ENCODE data around the gene FN3K. TPM values are rescaled to one million over a fixed set of nuclear protein-coding genes. Genes with fewer than 3 reads are reported as not detected.

The FN3K gene
- total RNA-seq, 1 donor from 2014 or later: 2.7 TPM

DNA sequence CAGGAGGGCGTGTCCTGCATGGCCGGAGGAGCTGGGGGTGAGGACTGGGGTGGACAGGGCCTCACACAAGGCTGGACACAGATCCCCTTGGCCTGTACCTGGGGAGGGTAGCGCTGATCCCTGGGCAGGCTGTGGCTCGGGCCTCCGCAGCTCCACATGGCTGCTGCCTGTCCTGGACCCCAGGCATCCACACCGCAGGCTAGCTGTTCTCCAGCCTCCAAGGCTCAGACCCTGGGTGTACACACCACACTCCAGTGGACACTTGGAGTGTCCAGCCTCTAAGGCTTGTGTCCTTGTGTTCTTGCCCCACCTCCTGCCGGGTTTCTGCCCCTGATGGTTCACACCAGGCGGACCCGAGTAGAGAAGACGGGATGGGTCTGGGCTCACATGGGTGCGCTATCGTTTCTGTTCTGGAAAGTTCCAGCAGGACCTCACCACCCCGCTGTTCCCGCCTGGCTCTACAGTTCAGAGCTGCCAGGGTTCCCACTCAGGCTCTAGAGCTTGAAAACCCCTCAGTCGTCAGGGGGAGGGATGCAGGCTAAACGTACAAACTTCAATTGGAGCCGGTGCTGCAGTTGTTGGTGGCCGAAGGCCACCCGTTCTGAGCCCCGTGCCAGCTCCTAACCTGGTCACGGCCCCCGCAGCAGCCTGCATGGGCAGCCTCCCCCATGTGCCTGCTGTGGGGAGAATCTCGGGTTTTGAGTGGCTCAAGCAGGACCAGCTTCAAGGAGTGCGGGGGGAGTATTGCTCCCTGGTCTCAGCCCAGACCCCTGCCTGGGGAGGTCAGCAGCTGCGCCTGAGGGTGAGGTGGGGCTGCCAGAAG is 25.5 kb upstream of the FN3K start:
- DNase-seq (ENCODE audit: low spot score): no peak
- no peak overlapping the region for H3K4me3 Mint-ChIP-seq
- H3K36me3 Mint-ChIP-seq (ENCODE audit: low read depth): no peaks in the 10 kb centered on the region
- H3K27me3 Mint-ChIP-seq (ENCODE audit: insufficient read depth): no peaks in the 10 kb centered on the region
- H3K4me1 Mint-ChIP-seq (ENCODE audit: low read depth): no peaks in the 10 kb centered on the region
- H3K27ac Mint-ChIP-seq: no peak overlapping the region
- intact Hi-C loops (cut with micrococcal nuclease): no loop called here
- no peaks in the 10 kb centered on the region for H3K9me3 Mint-ChIP-seq

DNA sequence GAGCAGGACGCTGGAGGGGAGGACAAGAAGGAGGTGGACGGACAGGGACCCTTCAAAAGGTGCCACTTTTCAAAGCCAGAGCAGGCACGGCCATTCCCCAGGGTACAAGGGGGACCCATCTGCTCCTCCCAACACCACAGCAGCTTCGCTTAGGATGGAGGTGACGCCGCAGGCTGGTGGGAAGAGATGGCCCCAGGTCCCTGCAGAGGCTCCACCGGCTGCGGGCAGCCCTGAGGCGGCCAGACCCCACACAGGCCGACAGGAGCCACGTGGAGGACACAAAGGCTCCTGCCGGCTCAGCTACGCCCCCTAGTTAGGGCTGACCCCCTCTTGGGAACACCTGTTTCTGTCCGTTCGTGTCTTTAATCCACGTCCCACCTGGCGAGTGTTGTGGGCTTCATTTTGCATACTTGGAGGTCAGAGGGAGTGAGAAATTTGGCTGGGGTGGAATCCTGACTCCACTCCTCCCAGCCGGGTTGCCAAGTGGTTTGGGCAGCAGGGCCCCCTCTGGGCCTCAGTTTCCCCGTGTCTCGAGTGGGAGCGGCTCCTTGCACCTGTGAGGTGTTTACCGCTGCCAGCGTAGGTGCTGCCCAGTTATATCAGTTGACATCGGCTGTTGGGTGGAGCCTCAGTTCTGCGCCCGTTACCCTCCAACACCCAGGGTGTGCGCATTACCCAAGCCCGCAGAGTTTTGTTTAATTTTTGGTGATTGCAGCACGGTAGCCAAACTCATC is 24.7 kb upstream of the FN3K start:
- no peak for DNase-seq (ENCODE audit: low spot score)
- no peaks in the 10 kb centered on the region for H3K27me3 Mint-ChIP-seq (ENCODE audit: insufficient read depth)
- no peak overlapping the region for H3K4me3 Mint-ChIP-seq
- no peaks in the 10 kb centered on the region for H3K9me3 Mint-ChIP-seq
- peaks cover 1% of the 10 kb centered on the region for H3K4me1 Mint-ChIP-seq (ENCODE audit: low read depth)
- no peaks in the 10 kb centered on the region for H3K36me3 Mint-ChIP-seq (ENCODE audit: low read depth)
- intact Hi-C loops (cut with micrococcal nuclease): no loop called here
- H3K27ac Mint-ChIP-seq: no peak overlapping the region

DNA sequence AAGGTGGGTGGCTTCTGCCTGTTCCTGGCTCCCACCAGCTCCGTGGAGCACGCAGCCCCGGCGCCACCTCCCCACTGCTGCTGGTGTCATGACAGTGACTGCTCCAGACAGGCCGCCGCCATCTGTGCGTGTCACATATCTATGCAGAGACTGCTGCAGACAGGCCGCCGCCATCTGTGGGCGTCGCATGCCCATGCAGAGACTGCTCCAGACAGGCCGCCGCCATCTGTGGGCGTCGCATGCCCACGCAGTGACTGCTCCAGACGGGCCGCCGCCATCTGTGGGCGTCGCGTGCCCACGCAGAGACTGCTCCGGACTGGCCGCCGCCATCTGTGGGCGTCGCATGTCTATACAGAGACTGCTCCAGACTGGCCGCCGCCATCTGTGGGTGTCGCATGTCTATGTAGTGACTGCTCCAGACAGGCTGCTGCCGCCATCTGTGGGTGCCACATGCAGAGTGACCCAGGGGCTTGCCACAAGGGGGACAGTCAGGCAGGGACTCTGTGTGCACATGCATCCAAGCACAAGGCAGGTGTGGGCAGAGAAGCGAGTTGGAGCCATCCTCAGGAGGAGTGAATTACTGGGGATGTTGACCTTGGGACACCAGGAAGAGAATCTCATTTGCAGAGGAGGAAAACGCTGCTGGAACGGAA is 22.2 kb upstream of the FN3K start:
- Mint-ChIP-seq H3K4me3 (no peak overlapping the region), H3K9me3 (no peaks in the 10 kb centered on the region), H3K27me3 (ENCODE audit: insufficient read depth) (no peaks in the 10 kb centered on the region), H3K36me3 (ENCODE audit: low read depth) (peaks cover 6% of the 10 kb centered on the region), H3K4me1 (ENCODE audit: low read depth) (peaks cover 17% of the 10 kb centered on the region), H3K27ac (no peak overlapping the region)
- DNase-seq (ENCODE audit: low spot score): no peak
- intact Hi-C loops (cut with micrococcal nuclease): no loop called here

DNA sequence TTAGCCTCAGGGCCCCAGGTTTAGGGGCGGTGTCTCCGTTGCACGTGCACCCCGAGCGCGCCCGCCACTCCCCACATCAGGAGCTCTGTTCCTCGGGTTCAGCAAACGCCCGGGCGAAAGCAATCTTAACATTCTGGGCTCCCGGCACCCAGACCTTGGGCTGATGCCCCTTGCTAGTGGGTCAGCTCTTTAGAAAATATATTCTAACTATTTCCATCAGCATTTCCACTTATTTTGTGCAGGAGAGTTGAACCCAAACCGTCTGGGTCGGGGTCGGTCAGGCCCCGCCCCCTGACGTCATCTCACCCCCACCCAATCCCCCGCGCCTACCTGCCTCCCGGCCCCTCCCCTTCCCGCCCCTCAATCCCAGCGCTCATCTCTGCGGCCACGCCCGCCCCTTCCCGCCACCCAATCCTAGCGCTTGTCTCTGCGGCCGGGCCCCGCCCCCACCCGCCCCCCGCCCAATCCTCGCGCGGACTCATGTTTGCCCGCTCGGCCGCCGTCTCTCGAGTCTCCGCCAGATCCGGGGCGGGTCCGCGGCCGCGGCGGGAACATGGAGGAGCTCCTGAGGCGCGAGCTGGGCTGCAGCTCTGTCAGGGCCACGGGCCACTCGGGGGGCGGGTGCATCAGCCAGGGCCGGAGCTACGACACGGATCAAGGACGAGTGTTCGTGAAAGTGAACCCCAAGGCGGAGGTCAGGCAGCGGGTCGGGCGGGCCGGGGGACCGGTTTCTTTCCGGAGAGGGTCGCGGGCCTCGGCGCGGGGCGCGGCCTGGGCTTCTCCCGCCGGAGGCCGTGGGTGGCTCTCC is 19.0 kb upstream of the FN3K start, which contains the start of gene FN3KRP:
TSS of gene FN3KRP (plus strand) at position 504 of the 808 bp plus-strand sequence. CDS start at position 554, 50 bp downstream.
- no peaks in the 10 kb centered on the region for H3K27me3 Mint-ChIP-seq (ENCODE audit: insufficient read depth)
- peak within 1 kb of the TSS; percentile 93 for H3K4me3 Mint-ChIP-seq
- peaks cover 18% of the 10 kb centered on the region for H3K4me1 Mint-ChIP-seq (ENCODE audit: low read depth)
- H3K36me3 Mint-ChIP-seq (ENCODE audit: low read depth): peaks cover 10% of the 10 kb centered on the region
- H3K27ac Mint-ChIP-seq: peak within 1 kb of the TSS; percentile 86
- intact Hi-C loops (cut with micrococcal nuclease): loop anchor here (1.0 to 5.0 kb wide), 7 partner anchors 18 to 694 kb away; partner anchors contain the start of genes CENPX, FN3K, LRRC45 and RAB40B
- DNase-seq (ENCODE audit: low spot score): peak; percentile 85
- H3K9me3 Mint-ChIP-seq: no peaks in the 10 kb centered on the region

- Mint-ChIP-seq H3K4me1 (ENCODE audit: low read depth) (peaks cover 18% of the 10 kb centered on the region), H3K4me3 (peak overlapping the region; percentile 72), H3K27me3 (ENCODE audit: insufficient read depth) (no peaks in the 10 kb centered on the region), H3K9me3 (no peaks in the 10 kb centered on the region), H3K36me3 (ENCODE audit: low read depth) (peaks cover 21% of the 10 kb centered on the region), H3K27ac (no peak overlapping the region)
- intact Hi-C loops (cut with micrococcal nuclease): loop anchor here (5.0 kb wide), 1 partner anchor 48 kb away; no protein-coding TSS in a partner anchor
- DNase-seq (ENCODE audit: low spot score): no peak
These were observed 16.3 kb upstream of the FN3K start for GRCh38 chr17:82718986-82719685.

- DNase-seq (ENCODE audit: low spot score): no peak
- intact Hi-C loops (cut with micrococcal nuclease): no loop called here
- Mint-ChIP-seq H3K4me3 (no peak overlapping the region), H3K4me1 (ENCODE audit: low read depth) (peaks cover 18% of the 10 kb centered on the region), H3K36me3 (ENCODE audit: low read depth) (peaks cover 21% of the 10 kb centered on the region), H3K9me3 (no peaks in the 10 kb centered on the region), H3K27me3 (ENCODE audit: insufficient read depth) (no peaks in the 10 kb centered on the region), H3K27ac (no peak overlapping the region)
These were observed 15.2 kb upstream of the FN3K start for GRCh38 chr17:82720204-82720603.

DNA sequence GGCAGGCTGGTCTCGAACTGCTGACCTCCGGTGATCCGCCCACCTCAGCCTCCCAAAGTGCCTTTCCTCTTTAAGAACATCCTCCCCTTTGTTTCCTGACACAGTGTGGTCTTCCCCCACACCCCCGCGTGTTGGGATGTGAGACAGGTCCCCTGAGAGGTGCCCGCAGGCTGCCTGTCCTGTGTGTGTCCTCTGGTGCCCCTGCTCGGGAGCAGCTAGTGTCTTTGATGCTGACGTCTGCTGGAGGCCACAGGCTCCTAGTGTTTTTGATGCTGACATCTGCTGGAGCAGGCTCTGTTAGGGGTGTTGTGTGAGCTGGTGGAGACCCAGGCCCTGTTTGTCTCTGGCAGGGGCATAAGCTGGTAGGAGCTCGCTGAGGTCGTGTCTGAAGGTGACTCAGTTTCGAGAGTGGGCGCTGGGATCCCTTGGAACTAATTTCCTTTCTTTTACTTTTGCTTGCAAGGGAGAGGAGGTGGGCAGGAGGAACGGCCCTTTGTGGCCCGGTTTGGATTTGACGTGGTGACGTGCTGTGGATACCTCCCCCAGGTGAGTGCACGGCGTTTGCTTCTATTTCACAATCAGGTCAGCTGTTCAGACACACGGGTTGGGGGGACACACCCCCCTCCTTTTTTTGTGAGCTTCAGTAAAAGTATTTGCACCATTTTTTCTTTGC is 12.9 kb upstream of the FN3K start:
- intact Hi-C loops (cut with micrococcal nuclease): no loop called here
- Mint-ChIP-seq H3K4me1 (ENCODE audit: low read depth) (peaks cover 8% of the 10 kb centered on the region), H3K4me3 (no peak overlapping the region), H3K36me3 (ENCODE audit: low read depth) (peaks cover 25% of the 10 kb centered on the region), H3K27ac (no peak overlapping the region), H3K27me3 (ENCODE audit: insufficient read depth) (no peaks in the 10 kb centered on the region), H3K9me3 (no peaks in the 10 kb centered on the region)
- no peak for DNase-seq (ENCODE audit: low spot score)

GRCh38 chr17:82723169-82723807 is 12.1 kb upstream of the FN3K start:
- intact Hi-C loops (cut with micrococcal nuclease): no loop called here
- H3K27ac Mint-ChIP-seq: no peak overlapping the region
- H3K27me3 Mint-ChIP-seq (ENCODE audit: insufficient read depth): no peaks in the 10 kb centered on the region
- no peaks in the 10 kb centered on the region for H3K9me3 Mint-ChIP-seq
- no peak for DNase-seq (ENCODE audit: low spot score)
- no peaks in the 10 kb centered on the region for H3K4me1 Mint-ChIP-seq (ENCODE audit: low read depth)
- H3K4me3 Mint-ChIP-seq: no peak overlapping the region
- H3K36me3 Mint-ChIP-seq (ENCODE audit: low read depth): peaks cover 21% of the 10 kb centered on the region

GRCh38 chr17:82726427-82726826 is 9.0 kb upstream of the FN3K start:
- Mint-ChIP-seq H3K27ac (no peak overlapping the region), H3K36me3 (ENCODE audit: low read depth) (peaks cover 26% of the 10 kb centered on the region), H3K9me3 (peaks cover 2% of the 10 kb centered on the region), H3K4me1 (ENCODE audit: low read depth) (no peaks in the 10 kb centered on the region), H3K27me3 (ENCODE audit: insufficient read depth) (no peaks in the 10 kb centered on the region), H3K4me3 (no peak overlapping the region)
- intact Hi-C loops (cut with micrococcal nuclease): no loop called here
- DNase-seq (ENCODE audit: low spot score): no peak

GRCh38 chr17:82729479-82730260 is 5.7 kb upstream of the FN3K start:
- no peak overlapping the region for H3K27ac Mint-ChIP-seq
- intact Hi-C loops (cut with micrococcal nuclease): no loop called here
- DNase-seq (ENCODE audit: low spot score): no peak
- H3K4me1 Mint-ChIP-seq (ENCODE audit: low read depth): no peaks in the 10 kb centered on the region
- no peak overlapping the region for H3K4me3 Mint-ChIP-seq
- H3K27me3 Mint-ChIP-seq (ENCODE audit: insufficient read depth): no peaks in the 10 kb centered on the region
- H3K36me3 Mint-ChIP-seq (ENCODE audit: low read depth): peaks cover 32% of the 10 kb centered on the region
- H3K9me3 Mint-ChIP-seq: peaks cover 9% of the 10 kb centered on the region

Measured in activated T-helper 1 cell treated with anti-CD3 and anti-CD28 coated beads, Interleukin-12 subunit alpha, Interleukin-12 subunit beta, Interleukin-2, Interleukin-4 antibody, amounts not matched to agents 30 ng/mL and 10 ng/mL and 1 ng/mL, durations not matched to agents 14 hours and 24 hours and 36 hours (primary cell).